Mucosa of stomach (tissue), 1 donor: ENCODE results near the gene TMEM53.
"Not testable (repeated sequence)": the region's sequence is repeated elsewhere in the genome, so short reads cannot be mapped to it uniquely, and the experiment has no call there.

Experiments
- H3K27me3 ChIP-seq: one replicate; pipeline ENCODE4 v1.7.0; 2013; ENCODE audit warnings: mild to moderate bottlenecking, low read length; ENCODE audit not compliant: control insufficient read depth, insufficient read depth
- H3K36me3 ChIP-seq: one replicate; pipeline ENCODE4 v1.7.0; 2013; ENCODE audit warnings: low read length; ENCODE audit not compliant: control insufficient read depth, insufficient read depth
- H3K4me1 ChIP-seq: one replicate; pipeline ENCODE4 v1.7.0; 2013; ENCODE audit warnings: mild to moderate bottlenecking, low read length; ENCODE audit not compliant: control insufficient read depth, insufficient read depth
- H3K4me3 ChIP-seq: one replicate; pipeline ENCODE4 v1.7.0; 2013; ENCODE audit warnings: low read length
- H3K9ac ChIP-seq: one replicate; pipeline ENCODE4 v1.7.0; 2013; ENCODE audit warnings: mild to moderate bottlenecking, low read length, moderate library complexity
- H3K9me3 ChIP-seq: one replicate; pipeline ENCODE4 v1.7.0; 2013; ENCODE audit warnings: mild to moderate bottlenecking, low read length, moderate library complexity; ENCODE audit not compliant: control insufficient read depth
- donor health status: Pancreatic carcinoma.

Gene TMEM53

GRCh38 chr1:44713321-44713781 lies 39.1 kb upstream of the TMEM53 start:
- no peak overlapping the region for H3K4me3 ChIP-seq
- H3K27me3 ChIP-seq = peaks cover 7% of the 10 kb centered on the region
- H3K9ac ChIP-seq = no peak overlapping the region

GRCh38 chr1:44707959-44708831 lies 33.9 kb upstream of the TMEM53 start:
- Histone ChIP-seq H3K4me1 (peaks cover 7% of the 10 kb centered on the region), H3K9me3 (no peaks in the 10 kb centered on the region), H3K9ac (peak overlapping the region; percentile 47), H3K27me3 (peaks cover 7% of the 10 kb centered on the region), H3K4me3 (no peak overlapping the region), H3K36me3 (no peaks in the 10 kb centered on the region)

More at GRCh38 chr1:44713321-44713781, 39.1 kb upstream of the TMEM53 start:
- no peaks in the 10 kb centered on the region for H3K36me3 ChIP-seq
- H3K4me1 ChIP-seq = peaks cover 3% of the 10 kb centered on the region
- H3K9me3 ChIP-seq = no peaks in the 10 kb centered on the region

GRCh38 chr1:44707112-44707881 lies 33.0 kb upstream of the TMEM53 start:
- H3K27me3 ChIP-seq = peaks cover 7% of the 10 kb centered on the region
- peaks cover 7% of the 10 kb centered on the region for H3K4me1 ChIP-seq
- no peaks in the 10 kb centered on the region for H3K9me3 ChIP-seq
- no peaks in the 10 kb centered on the region for H3K36me3 ChIP-seq
- no peak overlapping the region for H3K4me3 ChIP-seq
- no peak overlapping the region for H3K9ac ChIP-seq

GRCh38 chr1:44705938-44706337 lies 31.7 kb upstream of the TMEM53 start:
- no peak overlapping the region for H3K9ac ChIP-seq
- H3K9me3 ChIP-seq = no peaks in the 10 kb centered on the region
- H3K27me3 ChIP-seq = peaks cover 7% of the 10 kb centered on the region
- no peak overlapping the region for H3K4me3 ChIP-seq
- H3K36me3 ChIP-seq = no peaks in the 10 kb centered on the region
- peaks cover 7% of the 10 kb centered on the region for H3K4me1 ChIP-seq

GRCh38 chr1:44705470-44705869 lies 31.2 kb upstream of the TMEM53 start:
- Histone ChIP-seq H3K4me1 (peaks cover 7% of the 10 kb centered on the region), H3K27me3 (peaks cover 7% of the 10 kb centered on the region), H3K36me3 (no peaks in the 10 kb centered on the region), H3K4me3 (no peak overlapping the region), H3K9ac (no peak overlapping the region), H3K9me3 (no peaks in the 10 kb centered on the region)

GRCh38 chr1:44701141-44701573 lies 26.9 kb upstream of the TMEM53 start:
- Histone ChIP-seq H3K9me3 (no peaks in the 10 kb centered on the region), H3K4me1 (no peaks in the 10 kb centered on the region), H3K27me3 (no peaks in the 10 kb centered on the region), H3K4me3 (no peak overlapping the region), H3K36me3 (no peaks in the 10 kb centered on the region), H3K9ac (no peak overlapping the region)

- H3K4me1 ChIP-seq = no peaks in the 10 kb centered on the region
- H3K4me3 ChIP-seq = no peak overlapping the region
- H3K27me3 ChIP-seq = no peaks in the 10 kb centered on the region
- H3K9ac ChIP-seq = no peak overlapping the region
- H3K9me3 ChIP-seq = no peaks in the 10 kb centered on the region
- no peaks in the 10 kb centered on the region for H3K36me3 ChIP-seq
Measured at GRCh38 chr1:44700573-44700972, 26.3 kb upstream of the TMEM53 start.

GRCh38 chr1:44699375-44699774 lies 25.1 kb upstream of the TMEM53 start:
- H3K4me1 ChIP-seq, H3K9me3 ChIP-seq, H3K9ac ChIP-seq, H3K4me3 ChIP-seq, H3K27me3 ChIP-seq, H3K36me3 ChIP-seq: not testable (repeated sequence)

GRCh38 chr1:44698138-44698537 lies 23.9 kb upstream of the TMEM53 start:
- H3K36me3 ChIP-seq = no peaks in the 10 kb centered on the region
- no peak overlapping the region for H3K4me3 ChIP-seq
- H3K9me3 ChIP-seq = no peaks in the 10 kb centered on the region
- H3K27me3 ChIP-seq = no peaks in the 10 kb centered on the region
- H3K9ac ChIP-seq = no peak overlapping the region
- no peaks in the 10 kb centered on the region for H3K4me1 ChIP-seq

GRCh38 chr1:44696789-44697345 lies 22.6 kb upstream of the TMEM53 start:
- Histone ChIP-seq H3K9me3 (no peaks in the 10 kb centered on the region), H3K36me3 (no peaks in the 10 kb centered on the region), H3K4me1 (no peaks in the 10 kb centered on the region), H3K4me3 (no peak overlapping the region), H3K27me3 (no peaks in the 10 kb centered on the region), H3K9ac (no peak overlapping the region)

- Histone ChIP-seq H3K36me3 (no peaks in the 10 kb centered on the region), H3K4me1 (no peaks in the 10 kb centered on the region), H3K9me3 (no peaks in the 10 kb centered on the region), H3K27me3 (no peaks in the 10 kb centered on the region), H3K9ac (no peak overlapping the region), H3K4me3 (no peak overlapping the region)
Measured at GRCh38 chr1:44696101-44696500, 21.8 kb upstream of the TMEM53 start.

GRCh38 chr1:44695671-44696070 lies 21.4 kb upstream of the TMEM53 start:
- H3K9ac ChIP-seq = no peak overlapping the region
- H3K27me3 ChIP-seq = no peaks in the 10 kb centered on the region
- H3K4me3 ChIP-seq = no peak overlapping the region
- no peaks in the 10 kb centered on the region for H3K36me3 ChIP-seq
- H3K4me1 ChIP-seq = no peaks in the 10 kb centered on the region
- H3K9me3 ChIP-seq = no peaks in the 10 kb centered on the region
